Osteoblast (primary cell): ENCODE results near the gene EAF1. TPM values are rescaled to one million over a fixed set of nuclear protein-coding genes. Genes with fewer than 3 reads are reported as not detected.

Experiments used
- DNase-seq: peaks from one replicate; pipeline ENCODE4 v3.0.0; 2011; ENCODE audit warnings: low spot score, mixed read lengths; ENCODE audit not compliant: insufficient read length; ENCODE audit errors: missing footprints
- H2AFZ ChIP-seq: 2 replicates; pipeline ENCODE4 v1.6.0; 2011; ENCODE audit warnings: mild to moderate bottlenecking, low read length
- H3K27ac ChIP-seq: 2 replicates; pipeline ENCODE4 v1.5.1; 2011; ENCODE audit warnings: mild to moderate bottlenecking, low read depth, low read length, moderate library complexity
- H3K27me3 ChIP-seq: 2 replicates; pipeline ENCODE4 v1.6.0; 2012; ENCODE audit warnings: mild to moderate bottlenecking, control low read depth, inconsistent platforms, low read length, moderate library complexity; ENCODE audit not compliant: insufficient read depth
- H3K36me3 ChIP-seq: 2 replicates; pipeline ENCODE4 v1.5.1; 2011; ENCODE audit warnings: mild to moderate bottlenecking, low read length, control low read depth, moderate library complexity; ENCODE audit not compliant: insufficient read depth
- H3K4me1 ChIP-seq: 2 replicates; pipeline ENCODE4 v1.5.1; 2011; ENCODE audit warnings: mild to moderate bottlenecking, low read length, control low read depth, moderate library complexity; ENCODE audit not compliant: insufficient read depth
- H3K4me2 ChIP-seq: 2 replicates; pipeline ENCODE4 v1.6.0; 2011; ENCODE audit warnings: mild to moderate bottlenecking, low read length; ENCODE audit not compliant: insufficient read depth
- H3K4me3 ChIP-seq: fragments of 200-600 bp; sonication (generic); 3 replicates; pipeline ENCODE4 v1.5.1; 2012; ENCODE audit warnings: mild to moderate bottlenecking, low read length, inconsistent platforms; ENCODE audit not compliant: insufficient read depth
- H3K79me2 ChIP-seq: 2 replicates; pipeline ENCODE4 v1.6.0; 2012; ENCODE audit warnings: mild to moderate bottlenecking, low read length, control low read depth, inconsistent platforms; ENCODE audit not compliant: insufficient read depth
- H3K9me3 ChIP-seq: 2 replicates; pipeline ENCODE4 v1.5.1; 2011; ENCODE audit warnings: low read depth, low read length, control low read depth
- H4K20me1 ChIP-seq: 2 replicates; pipeline ENCODE4 v1.6.0; 2012; ENCODE audit warnings: mild to moderate bottlenecking, low read length, control low read depth; ENCODE audit not compliant: insufficient read depth
- CTCF ChIP-seq: IDR thresholded peaks from 2 replicates; pipeline ENCODE4 v1.5.1; 2011; ENCODE audit warnings: mild to moderate bottlenecking, low read depth, low read length, moderate library complexity; ENCODE audit errors: extremely low read depth
- total RNA-seq: library from RNA; depleted of rRNA; stranded (reverse); fragments of >200 nt; gene quantifications from 2 replicates; pipeline ENCODE4 v1.2.3, GENCODE V29; 2012

The EAF1 gene
- total RNA-seq, 1 donor = 29.0 TPM

GRCh38 chr3:15440891-15441290, 13.5 kb downstream of the EAF1 start:
- H3K36me3 ChIP-seq = peaks cover 50% of the 10 kb centered on the region
- H3K27ac ChIP-seq = peak overlapping the region; percentile 82
- H3K27me3 ChIP-seq = no peaks in the 10 kb centered on the region
- no peak overlapping the region for H3K4me3 ChIP-seq
- H3K79me2 ChIP-seq = peaks cover 5% of the 10 kb centered on the region
- no peak overlapping the region for H2AFZ ChIP-seq
- H4K20me1 ChIP-seq = no peaks in the 10 kb centered on the region
- H3K4me2 ChIP-seq = peak overlapping the region; percentile 6
- peaks cover 59% of the 10 kb centered on the region for H3K4me1 ChIP-seq
- DNase-seq = peak; percentile 81
- no peak for TF ChIP-seq CTCF
- no peaks in the 10 kb centered on the region for H3K9me3 ChIP-seq

GRCh38 chr3:15443826-15444524, 16.6 kb downstream of the EAF1 start:
- Histone ChIP-seq H3K27me3 (no peaks in the 10 kb centered on the region), H3K4me3 (no peak overlapping the region), H3K4me1 (peaks cover 47% of the 10 kb centered on the region), H3K27ac (peak overlapping the region; percentile 66), H3K79me2 (peaks cover 2% of the 10 kb centered on the region), H4K20me1 (no peaks in the 10 kb centered on the region), H3K36me3 (peaks cover 29% of the 10 kb centered on the region), H3K9me3 (no peaks in the 10 kb centered on the region), H2AFZ (no peak overlapping the region), H3K4me2 (no peak overlapping the region)
- no peak for TF ChIP-seq CTCF
- no peak for DNase-seq

- Histone ChIP-seq H3K4me1 (peaks cover under 1% of the 10 kb centered on the region), H3K79me2 (no peaks in the 10 kb centered on the region), H3K4me3 (no peak overlapping the region), H3K4me2 (no peak overlapping the region), H3K36me3 (no peaks in the 10 kb centered on the region), H4K20me1 (no peaks in the 10 kb centered on the region), H3K9me3 (no peaks in the 10 kb centered on the region), H2AFZ (no peak overlapping the region), H3K27ac (no peak overlapping the region), H3K27me3 (no peaks in the 10 kb centered on the region)
- DNase-seq = no peak
- TF ChIP-seq CTCF = no peak
Observed at GRCh38 chr3:15449489-15450224, 22.3 kb downstream of the EAF1 start.

GRCh38 chr3:15450438-15451215, 23.2 kb downstream of the EAF1 start:
- Histone ChIP-seq H2AFZ (no peak overlapping the region), H3K4me2 (no peak overlapping the region), H3K27ac (no peak overlapping the region), H3K79me2 (no peaks in the 10 kb centered on the region), H3K27me3 (no peaks in the 10 kb centered on the region), H3K36me3 (no peaks in the 10 kb centered on the region), H3K9me3 (no peaks in the 10 kb centered on the region), H3K4me1 (no peaks in the 10 kb centered on the region), H4K20me1 (no peaks in the 10 kb centered on the region), H3K4me3 (no peak overlapping the region)
- TF ChIP-seq CTCF = no peak
- DNase-seq = no peak
